ENCODE results near the gene SHC2.

SHC2 gene

GRCh38 chr19:501646-502045, 40.8 kb upstream of the SHC2 start:
- no peak for DNase-seq (ENCODE audit: low spot score)
- TF ChIP-seq CTCF (IDR thresholded peaks at IDR 0.05; ENCODE audit: extremely low read depth, insufficient read depth, missing control alignments): no peak
- in situ Hi-C loops (cut with MboI; ENCODE audit: low pct_unique_long_range_greater_than_20kb, low sequenced_read_pairs, unreplicated experiment): no loop called here

- no peak for DNase-seq (ENCODE audit: low spot score)
- in situ Hi-C loops (cut with MboI; ENCODE audit: low pct_unique_long_range_greater_than_20kb, low sequenced_read_pairs, unreplicated experiment): no loop called here
Observed at GRCh38 chr19:498977-499623, 38.3 kb upstream of the SHC2 start.

GRCh38 chr19:498511-498891, 37.7 kb upstream of the SHC2 start:
- in situ Hi-C loops (cut with MboI; ENCODE audit: low pct_unique_long_range_greater_than_20kb, low sequenced_read_pairs, unreplicated experiment): no loop called here
- TF ChIP-seq CTCF (IDR thresholded peaks at IDR 0.05; ENCODE audit: extremely low read depth, insufficient read depth, missing control alignments): no peak
- DNase-seq (ENCODE audit: low spot score): no peak

More at GRCh38 chr19:498977-499623, 38.3 kb upstream of the SHC2 start:
- TF ChIP-seq CTCF (IDR thresholded peaks at IDR 0.05; ENCODE audit: extremely low read depth, insufficient read depth, missing control alignments): no peak

GRCh38 chr19:497869-498510, 37.2 kb upstream of the SHC2 start:
- no peak for DNase-seq (ENCODE audit: low spot score)
- in situ Hi-C loops (cut with MboI; ENCODE audit: low pct_unique_long_range_greater_than_20kb, low sequenced_read_pairs, unreplicated experiment): no loop called here
- no peak for TF ChIP-seq CTCF (IDR thresholded peaks at IDR 0.05; ENCODE audit: extremely low read depth, insufficient read depth, missing control alignments)

GRCh38 chr19:497491-497868, 36.6 kb upstream of the SHC2 start:
- no peak for TF ChIP-seq CTCF (IDR thresholded peaks at IDR 0.05; ENCODE audit: extremely low read depth, insufficient read depth, missing control alignments)
- in situ Hi-C loops (cut with MboI; ENCODE audit: low pct_unique_long_range_greater_than_20kb, low sequenced_read_pairs, unreplicated experiment): no loop called here
- no peak for DNase-seq (ENCODE audit: low spot score)

- no peak for DNase-seq (ENCODE audit: low spot score)
- in situ Hi-C loops (cut with MboI; ENCODE audit: low pct_unique_long_range_greater_than_20kb, low sequenced_read_pairs, unreplicated experiment): no loop called here
- no peak for TF ChIP-seq CTCF (IDR thresholded peaks at IDR 0.05; ENCODE audit: extremely low read depth, insufficient read depth, missing control alignments)
Observed at GRCh38 chr19:496986-497385, 36.2 kb upstream of the SHC2 start.

Measured in GM13977 (cell line).